Hepatocyte (in vitro differentiated cells): ENCODE measurements around the gene NFAT5. TPM values are rescaled to one million over a fixed set of nuclear protein-coding genes. Genes with fewer than 3 reads are reported as not detected.

Experiments used
- DNase-seq: peaks from one replicate; pipeline ENCODE4 v3.0.0-alpha.2; 2016; ENCODE audit warnings: low spot score
- H2AFZ ChIP-seq: fragments of 200-600 bp; sonication (generic); 2 replicates; pipeline ENCODE4 v1.6.0; 2016; ENCODE audit warnings: antibody characterized with exemption, mild to moderate bottlenecking
- H3K27ac ChIP-seq: fragments of 200-600 bp; sonication (generic); 2 replicates; pipeline ENCODE4 v1.5.1; 2016; ENCODE audit warnings: mild to moderate bottlenecking
- H3K27me3 ChIP-seq: fragments of 200-600 bp; sonication (generic); 2 replicates; pipeline ENCODE4 v1.6.1; 2016
- H3K36me3 ChIP-seq: fragments of 200-600 bp; sonication (generic); replicated peaks from 2 replicates; pipeline ENCODE4 v1.5.1; 2016; ENCODE audit warnings: low read depth; ENCODE audit not compliant: insufficient read depth
- H3K4me1 ChIP-seq: fragments of 200-600 bp; sonication (generic); 2 replicates; pipeline ENCODE4 v1.5.1; 2016; ENCODE audit warnings: mild to moderate bottlenecking, moderate library complexity; ENCODE audit not compliant: insufficient read depth
- H3K4me2 ChIP-seq: fragments of 200-600 bp; sonication (generic); 2 replicates; pipeline ENCODE4 v1.6.0; 2016
- H3K4me3 ChIP-seq: fragments of 200-600 bp; sonication (generic); 2 replicates; pipeline ENCODE4 v1.5.1; 2016; ENCODE audit warnings: mild to moderate bottlenecking
- H3K79me2 ChIP-seq: fragments of 200-600 bp; sonication (generic); 2 replicates; pipeline ENCODE4 v1.6.0; 2017; ENCODE audit warnings: mild to moderate bottlenecking
- H3K9me2 ChIP-seq: fragments of 200-600 bp; sonication (generic); replicated peaks from 2 replicates; pipeline ENCODE4 v1.6.0; 2017; ENCODE audit warnings: mild to moderate bottlenecking; ENCODE audit not compliant: insufficient read depth
- H3K9me3 ChIP-seq: fragments of 200-600 bp; sonication (generic); 2 replicates; pipeline ENCODE4 v1.5.1; 2016; ENCODE audit warnings: low read depth, mild to moderate bottlenecking
- H4K20me1 ChIP-seq: fragments of 200-600 bp; sonication (generic); 2 replicates; pipeline ENCODE4 v1.6.0; 2016; ENCODE audit warnings: mild to moderate bottlenecking; ENCODE audit not compliant: insufficient read depth, poor library complexity, severe bottlenecking
- CTCF ChIP-seq: fragments of 200-600 bp; sonication (generic); IDR thresholded peaks from 2 replicates; pipeline ENCODE4 v1.5.1; 2016; ENCODE audit warnings: antibody characterized with exemption, mild to moderate bottlenecking; ENCODE audit not compliant: poor library complexity
- EZH2 ChIP-seq: fragments of 200-600 bp; sonication (generic); IDR thresholded peaks from 2 replicates; pipeline ENCODE4 v1.6.1; 2016; ENCODE audit warnings: antibody characterized with exemption, mild to moderate bottlenecking, borderline replicate concordance
- EZH2phosphoT487 ChIP-seq: fragments of 200-600 bp; sonication (generic); IDR thresholded peaks from one replicate; pipeline ENCODE4 v1.6.1; 2018; ENCODE audit warnings: antibody characterized with exemption, mild to moderate bottlenecking, low read depth, moderate library complexity; ENCODE audit not compliant: unreplicated experiment, severe bottlenecking
- WGBS: methylation state at CpG from one replicate; pipeline ENCODE4 v1.1.6; 2016; ENCODE audit warnings: low lambda C conversion rate; ENCODE audit errors: missing lambda C conversion rate; 5-methylcytosine and 5-hydroxymethylcytosine counted together
- polyA plus RNA-seq: library from polyadenylated mRNA; unstranded; fragments of >200 nt; fragmentation: Nextera tagmentation; extraction: Ambion mirVana; gene quantifications from 2 replicates; pipeline ENCODE4 v1.2.1, GENCODE V29; 2016
- total RNA-seq: library from RNA; depleted of rRNA; stranded (reverse); fragments of >200 nt; gene quantifications from 2 replicates; pipeline ENCODE4 v1.2.3, GENCODE V29; 2014

NFAT5 gene
- total and polyA plus RNA-seq, 2 experiments from 2014 or later = 9.2 to 30.7 TPM

- Histone ChIP-seq H3K27ac (no peak overlapping the region), H3K79me2 (no peaks in the 10 kb centered on the region)
- TF ChIP-seq EZH2 = no peak
- no peak for TF ChIP-seq EZH2phosphoT487
- TF ChIP-seq CTCF = peak; percentile 73
These were observed 143.8 kb downstream of the NFAT5 start for GRCh38 chr16:69709456-69710084.

GRCh38 chr16:69711115-69711740 lies 145.5 kb downstream of the NFAT5 start:
- H3K9me3 ChIP-seq = no peaks in the 10 kb centered on the region
- no peak overlapping the region for H3K4me3 ChIP-seq
- H3K9me2 ChIP-seq = no peaks in the 10 kb centered on the region
- no peaks in the 10 kb centered on the region for H3K36me3 ChIP-seq
- no peaks in the 10 kb centered on the region for H3K79me2 ChIP-seq
- 95% methylated on average over 12 of the region's 12 CpGs for WGBS
- no peaks in the 10 kb centered on the region for H3K27me3 ChIP-seq
- no peaks in the 10 kb centered on the region for H4K20me1 ChIP-seq
- H2AFZ ChIP-seq = no peak overlapping the region
- no peak for TF ChIP-seq EZH2
- no peak for TF ChIP-seq EZH2phosphoT487
- H3K4me1 ChIP-seq = no peaks in the 10 kb centered on the region
- H3K27ac ChIP-seq = no peak overlapping the region
- H3K4me2 ChIP-seq = no peak overlapping the region
- no peak for DNase-seq

More at GRCh38 chr16:69709456-69710084, 143.8 kb downstream of the NFAT5 start:
- no peaks in the 10 kb centered on the region for H4K20me1 ChIP-seq
- H2AFZ ChIP-seq = no peak overlapping the region
- H3K4me2 ChIP-seq = no peak overlapping the region
- no peaks in the 10 kb centered on the region for H3K9me3 ChIP-seq
- no peak overlapping the region for H3K4me3 ChIP-seq
- H3K27me3 ChIP-seq = no peaks in the 10 kb centered on the region
- no peaks in the 10 kb centered on the region for H3K4me1 ChIP-seq
- DNase-seq = peak; percentile 75
- H3K36me3 ChIP-seq = no peaks in the 10 kb centered on the region
- WGBS = 69% methylated on average over 5 of the region's 5 CpGs
- H3K9me2 ChIP-seq = no peaks in the 10 kb centered on the region

GRCh38 chr16:69712277-69712676 lies 146.5 kb downstream of the NFAT5 start:
- Histone ChIP-seq H3K4me2 (no peak overlapping the region), H4K20me1 (no peaks in the 10 kb centered on the region), H3K27ac (no peak overlapping the region), H3K9me3 (no peaks in the 10 kb centered on the region), H3K4me3 (no peak overlapping the region), H3K27me3 (no peaks in the 10 kb centered on the region), H3K9me2 (no peaks in the 10 kb centered on the region), H2AFZ (no peak overlapping the region), H3K4me1 (no peaks in the 10 kb centered on the region), H3K79me2 (no peaks in the 10 kb centered on the region), H3K36me3 (no peaks in the 10 kb centered on the region)
- TF ChIP-seq EZH2phosphoT487 (no peak), EZH2 (no peak), CTCF (no peak)
- WGBS = 96% methylated on average over 4 of the region's 4 CpGs
- no peak for DNase-seq

GRCh38 chr16:69712914-69713581 lies 147.3 kb downstream of the NFAT5 start:
- WGBS = 93% methylated on average over 9 of the region's 9 CpGs
- no peaks in the 10 kb centered on the region for H4K20me1 ChIP-seq
- no peak overlapping the region for H3K27ac ChIP-seq
- H2AFZ ChIP-seq = no peak overlapping the region
- no peaks in the 10 kb centered on the region for H3K9me3 ChIP-seq
- no peaks in the 10 kb centered on the region for H3K36me3 ChIP-seq
- no peaks in the 10 kb centered on the region for H3K79me2 ChIP-seq
- no peaks in the 10 kb centered on the region for H3K4me1 ChIP-seq
- no peak for DNase-seq
- H3K9me2 ChIP-seq = no peaks in the 10 kb centered on the region
- H3K4me2 ChIP-seq = no peak overlapping the region
- no peaks in the 10 kb centered on the region for H3K27me3 ChIP-seq
- TF ChIP-seq CTCF (no peak), EZH2phosphoT487 (no peak), EZH2 (no peak)
- no peak overlapping the region for H3K4me3 ChIP-seq
